GM18858 (cell line): Measurements from ENCODE around the gene PITPNM1.
"Not testable (repeated sequence)": the region's sequence is repeated elsewhere in the genome, so short reads cannot be mapped to it uniquely, and the experiment has no call there.

Source experiments
- ATAC-seq: cut with Tn5 transposase; IDR thresholded peaks from one replicate; pipeline ENCODE4 v1.9.1; 2021; ENCODE audit not compliant: unreplicated experiment

The PITPNM1 gene

GRCh38 chr11:67504950-67505581, at the start of gene PITPNM1:
PITPNM1 (minus strand) TSS chr11:67505363; CDS start chr11:67504180, 1,183 bp downstream.
- no peak for ATAC-seq

DNA sequence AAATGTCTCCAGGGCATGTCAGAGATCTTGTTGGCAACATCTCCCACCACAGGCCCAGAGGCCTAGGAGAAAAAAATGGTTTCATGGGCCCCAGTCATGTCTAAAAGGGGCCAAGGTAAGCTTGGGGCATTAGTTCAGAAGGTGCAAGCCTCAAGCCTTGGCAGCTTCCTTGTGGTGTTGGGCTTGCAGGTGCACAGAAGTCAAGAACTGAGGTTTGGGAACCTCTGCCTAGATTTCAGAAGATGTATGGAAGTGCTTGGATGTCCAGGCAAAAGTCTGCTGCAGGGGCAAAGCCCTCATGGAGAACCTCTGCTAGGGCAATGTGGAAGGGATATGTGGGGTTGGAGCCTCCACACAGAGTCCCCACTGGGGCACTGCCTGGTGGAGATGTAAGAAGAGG, 46.5 kb upstream of the PITPNM1 start:
- ATAC-seq: not testable (repeated sequence)

- no peak for ATAC-seq
Observed at GRCh38 chr11:67551127-67551526, 46.0 kb upstream of the PITPNM1 start.

- ATAC-seq: no peak
Observed at GRCh38 chr11:67548555-67549110, 43.5 kb upstream of the PITPNM1 start.

DNA sequence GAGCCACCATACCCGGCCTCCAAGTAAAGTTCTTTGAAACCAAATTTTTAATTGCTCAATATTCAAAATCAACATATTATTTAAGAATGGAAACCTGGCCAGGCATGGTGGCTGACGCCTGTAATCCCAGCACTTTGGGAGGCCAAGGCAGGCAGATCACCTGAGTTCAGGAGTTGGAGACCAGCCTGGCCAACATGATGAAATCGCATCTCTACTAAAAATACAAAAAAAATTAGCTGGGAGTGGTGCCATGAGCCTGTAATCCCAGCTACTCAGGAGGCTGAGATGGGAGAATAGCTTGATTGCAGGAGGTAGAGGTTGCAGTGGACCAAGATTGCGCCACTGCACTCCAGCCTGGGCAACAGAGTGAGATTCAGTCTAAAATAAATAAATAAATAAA, 42.9 kb upstream of the PITPNM1 start:
- not testable (repeated sequence) for ATAC-seq

DNA sequence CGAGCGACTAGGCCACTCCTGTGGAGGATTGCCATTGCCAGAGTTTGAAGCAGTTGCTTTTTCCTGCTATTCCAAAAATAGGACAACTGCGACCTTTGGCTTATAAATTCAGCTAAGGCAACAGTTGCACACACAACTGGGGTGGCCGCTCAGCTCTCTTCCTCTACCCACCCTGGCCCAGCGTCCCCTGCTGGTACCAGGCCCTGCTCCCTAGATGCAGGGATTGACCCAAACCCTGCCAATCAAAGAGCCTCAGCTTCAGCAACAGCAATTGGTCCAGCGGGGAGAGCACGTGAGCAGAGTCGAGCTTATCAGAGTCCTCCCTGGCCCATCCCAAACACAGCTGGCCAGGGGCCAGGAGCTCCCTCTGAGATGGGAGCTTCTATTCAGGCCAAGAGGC, 40.1 kb upstream of the PITPNM1 start:
- ATAC-seq: no peak

- no peak for ATAC-seq
Observed at GRCh38 chr11:67544616-67545242, 39.6 kb upstream of the PITPNM1 start.

GRCh38 chr11:67543585-67543984, 38.4 kb upstream of the PITPNM1 start:
- no peak for ATAC-seq

- ATAC-seq: no peak
Observed at GRCh38 chr11:67542971-67543370, 37.8 kb upstream of the PITPNM1 start.

GRCh38 chr11:67542169-67542568, 37.0 kb upstream of the PITPNM1 start:
- ATAC-seq: no peak

DNA sequence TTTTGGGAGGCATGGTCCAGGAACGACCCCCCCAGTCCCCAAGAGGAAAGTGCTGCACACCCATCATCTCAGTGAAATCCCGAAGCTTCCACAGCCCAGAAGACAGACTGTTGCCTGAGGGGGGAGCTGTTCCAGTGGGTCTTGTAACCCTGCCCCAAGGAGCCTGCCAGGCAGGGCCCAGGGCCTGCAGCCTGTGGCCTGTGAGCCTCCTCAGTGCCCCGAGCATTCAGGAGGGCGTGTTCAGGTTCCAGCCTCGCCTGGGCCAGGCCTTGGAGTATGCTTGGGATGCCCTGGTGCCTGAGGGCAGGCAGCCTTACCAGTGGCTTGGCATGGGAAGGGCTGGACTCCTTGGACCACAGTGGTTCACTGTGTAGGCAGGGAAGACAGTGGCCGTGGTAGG, 36.0 kb upstream of the PITPNM1 start:
- ATAC-seq: no peak

DNA sequence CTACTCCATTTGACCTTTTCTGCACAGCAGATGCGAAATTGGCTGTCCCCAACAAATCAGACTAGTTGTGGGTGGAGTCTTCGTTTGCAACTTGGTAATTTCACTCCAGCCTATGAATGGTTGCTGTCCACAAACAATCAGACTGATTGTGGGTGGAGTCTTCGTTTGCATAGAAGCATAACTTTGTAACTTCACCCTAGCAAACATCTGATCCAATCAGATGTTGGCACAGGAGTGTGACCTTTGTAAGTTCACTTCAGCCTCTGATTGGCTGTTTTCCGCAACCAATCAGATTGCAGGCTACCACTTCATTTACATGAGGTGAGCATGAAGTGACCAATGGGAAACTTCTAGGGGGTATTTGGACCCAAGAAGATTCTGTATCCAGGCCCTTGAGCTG, 34.4 kb upstream of the PITPNM1 start:
- ATAC-seq: no peak

GRCh38 chr11:67538823-67539505, 33.8 kb upstream of the PITPNM1 start:
- ATAC-seq: no peak

DNA sequence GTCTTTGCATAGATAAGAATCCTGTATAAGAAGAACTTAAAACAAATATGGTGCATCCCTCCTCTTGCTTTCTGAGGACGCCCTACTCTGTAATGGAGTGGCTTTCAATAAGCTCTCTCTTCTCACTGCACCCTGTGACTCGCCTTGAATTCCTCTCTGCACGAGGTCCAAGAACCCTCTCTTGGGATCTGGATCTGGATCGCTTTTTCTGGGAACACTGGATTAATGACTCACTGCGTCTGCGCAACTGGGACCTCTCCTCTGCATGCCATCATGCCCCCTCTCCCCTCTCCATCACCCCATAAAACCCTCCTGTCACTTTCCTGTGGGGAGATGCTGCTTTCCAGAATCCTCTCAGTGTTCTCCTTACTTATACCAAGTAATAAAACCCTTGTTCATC, 33.1 kb upstream of the PITPNM1 start:
- ATAC-seq: no peak

DNA sequence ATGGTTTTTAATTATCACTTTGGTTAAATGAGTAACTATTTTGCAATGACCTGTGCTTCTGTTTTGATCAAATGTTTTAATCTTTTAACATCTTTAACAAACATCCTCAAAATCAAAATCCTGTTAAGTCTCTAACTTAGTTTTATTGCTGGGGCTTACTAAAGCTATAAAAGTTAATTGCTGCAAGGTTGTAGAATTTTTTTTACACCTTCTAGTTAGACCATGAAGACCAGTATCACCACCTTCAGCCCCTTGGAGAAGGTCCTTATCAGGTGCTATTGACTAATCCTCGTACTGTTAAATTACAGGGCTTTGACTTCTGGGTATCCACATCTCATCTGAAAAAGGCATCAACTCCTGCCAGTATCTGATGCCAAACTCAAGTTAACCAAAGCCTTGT, 30.4 kb upstream of the PITPNM1 start:
- ATAC-seq: no peak

- ATAC-seq: no peak
Observed at GRCh38 chr11:67534070-67534679, 29.0 kb upstream of the PITPNM1 start.

GRCh38 chr11:67532889-67533288, 27.7 kb upstream of the PITPNM1 start:
- no peak for ATAC-seq

DNA sequence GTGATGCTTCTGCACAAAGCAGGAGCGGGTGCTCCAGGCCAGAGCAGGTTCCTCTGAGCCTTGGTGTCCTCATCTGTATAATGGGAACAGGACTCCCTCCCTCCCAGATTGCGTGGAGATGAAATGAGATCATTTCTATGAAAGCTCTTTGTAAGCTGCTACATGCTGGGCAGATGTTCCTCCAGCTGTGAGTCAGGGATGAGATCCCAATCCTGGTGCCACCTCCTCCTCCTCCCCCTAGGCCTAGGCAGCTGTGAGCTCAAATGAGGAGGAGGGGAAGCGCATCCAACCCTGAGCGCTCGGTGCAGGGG, 25.1 kb upstream of the PITPNM1 start:
- ATAC-seq: no peak

GRCh38 chr11:67528376-67528775, 23.2 kb upstream of the PITPNM1 start:
- no peak for ATAC-seq

DNA sequence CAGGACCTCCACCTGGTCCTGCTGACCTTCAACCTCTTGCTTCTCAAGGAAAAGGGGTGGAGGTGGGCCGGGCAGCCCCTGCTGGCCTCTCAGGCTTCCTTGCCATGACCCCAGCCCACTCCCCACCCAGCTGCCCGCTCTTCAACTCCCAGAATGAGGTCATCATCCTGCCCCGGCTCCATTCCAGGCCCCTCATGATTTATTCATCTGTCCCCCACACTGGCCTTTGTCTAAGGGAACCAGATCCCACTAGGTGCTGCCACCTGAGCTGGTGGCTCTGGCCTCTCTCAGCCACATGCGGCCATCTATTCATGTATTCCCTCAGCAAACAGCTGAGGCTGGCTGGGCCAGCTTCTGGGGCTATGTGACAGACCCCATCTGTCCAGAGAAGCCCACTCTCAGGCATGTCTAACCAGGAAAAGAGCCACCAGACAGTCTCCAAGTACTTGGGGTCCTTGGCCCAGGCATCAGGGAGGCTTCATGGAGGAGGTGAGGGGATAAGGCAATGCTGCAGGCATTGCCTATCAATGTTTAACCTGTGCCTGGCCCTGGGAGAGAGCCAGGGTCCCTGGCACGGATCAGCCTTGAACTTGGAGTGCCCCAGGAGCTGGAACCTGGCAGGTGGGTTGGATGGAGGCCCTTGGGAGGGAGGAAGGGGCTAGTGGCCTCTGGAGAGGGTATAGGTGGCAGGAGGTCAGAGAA, 20.3 kb upstream of the PITPNM1 start:
- no peak for ATAC-seq

DNA sequence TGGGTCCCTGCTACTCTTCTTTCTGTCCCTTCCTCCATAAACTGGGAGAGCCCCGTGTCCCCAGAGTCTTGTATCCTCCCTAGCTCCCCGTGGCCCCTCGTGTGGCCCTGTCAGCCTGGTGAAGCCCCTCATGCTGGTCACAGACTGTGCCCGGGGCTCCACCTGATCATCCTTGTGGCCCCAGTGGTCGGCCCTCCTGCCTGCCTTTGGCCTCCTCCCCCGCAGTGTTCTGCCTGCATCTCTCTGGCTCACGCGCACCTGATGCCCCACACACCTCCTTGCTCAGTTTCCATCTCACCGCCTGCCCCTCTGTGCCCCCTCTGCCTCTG, 19.3 kb upstream of the PITPNM1 start:
- ATAC-seq: no peak
